Heart left ventricle (tissue), 13 donors: ENCODE measurements around the gene RPL27.

Source experiments
- CTCF ChIP-seq, 12 donors: fragments of 200-600 bp; sonication (generic) in 4 of 12; IDR thresholded peaks; one replicate each; pipeline versions ENCODE4 v1.5.0 to v1.8.0; 2018 to 2022; ENCODE audit warnings: antibody characterized with exemption in 12 of 12, mild to moderate bottlenecking in 5 of 12
- POLR2A ChIP-seq, 2 donors: fragments of 450-650 bp; IDR thresholded peaks; one replicate each; pipeline ENCODE4 v1.6.1; 2017; ENCODE audit warnings: antibody characterized with exemption in 2 of 2, mild to moderate bottlenecking in 2 of 2, moderate library complexity in 2 of 2
- donor health status: ischemic (EF 13 %, LVEDD 7.1; RV severe dilation, severe dysfunction).
- donor health status: DM: no; HTN: yes; CAD: no.
- donor health status: DM: no; HTN: no; CAD: no.
- donor health status: ischemic (EF 25% LVEDD 6.9; RV normal size, moderate dysfunction).
- donor health status: ischemic (EF 25% LVEDD 5.7; RV mildly dilated, moderate dysfunction).
- donor health status: ischemic (EF 35%, LVEDD 5.7; RV mildly dilated, moderate dysfunction).
- donor health status: nonischemic (EF 11% LVEDD 7.7; RV severe dilation, severe dysfunction).
- donor health status: DM: yes; HTN: yes; CAD: no.
- donor health status: PGD.
- donor health status: ischemic (EF 29% LVEDD 5.4; RV normal size, mild dysfunction).
- donor health status: nonischemic (EF 23%, LVEDD 6.1; RV moderate dilation, normal function).

GRCh38 chr17:43031666-43032065 is 33.4 kb downstream of the RPL27 start:
- TF ChIP-seq POLR2A (IDR thresholded peaks at IDR 0.05) (no peak), CTCF (IDR thresholded peaks at IDR 0.05) (no peak)
